ENCODE measurements around the gene SKIC8.
"Not testable (repeated sequence)": the region's sequence is repeated elsewhere in the genome, so short reads cannot be mapped to it uniquely, and the experiment has no call there.

Gene SKIC8

DNA sequence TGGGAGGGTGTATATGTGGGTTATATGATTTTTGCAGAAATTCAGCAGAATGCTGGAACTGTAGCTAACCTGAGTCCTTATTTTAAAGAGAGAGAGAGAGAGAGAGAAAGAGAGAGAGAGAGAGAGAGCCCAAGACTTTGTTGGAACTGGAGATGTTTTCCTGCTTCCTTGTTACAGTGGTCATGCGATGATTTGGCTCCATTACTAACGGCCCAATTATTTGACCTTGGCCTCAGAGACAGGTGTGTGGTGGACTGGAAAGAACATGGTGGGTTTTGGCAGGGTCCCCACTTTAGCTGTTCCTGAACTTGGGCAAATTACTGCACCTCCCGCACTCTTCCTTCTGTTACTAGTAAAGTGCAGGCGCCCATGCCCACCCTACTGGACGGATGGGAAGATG, 50.3 kb downstream of the SKIC8 start:
- DNase-seq: no peak

DNA sequence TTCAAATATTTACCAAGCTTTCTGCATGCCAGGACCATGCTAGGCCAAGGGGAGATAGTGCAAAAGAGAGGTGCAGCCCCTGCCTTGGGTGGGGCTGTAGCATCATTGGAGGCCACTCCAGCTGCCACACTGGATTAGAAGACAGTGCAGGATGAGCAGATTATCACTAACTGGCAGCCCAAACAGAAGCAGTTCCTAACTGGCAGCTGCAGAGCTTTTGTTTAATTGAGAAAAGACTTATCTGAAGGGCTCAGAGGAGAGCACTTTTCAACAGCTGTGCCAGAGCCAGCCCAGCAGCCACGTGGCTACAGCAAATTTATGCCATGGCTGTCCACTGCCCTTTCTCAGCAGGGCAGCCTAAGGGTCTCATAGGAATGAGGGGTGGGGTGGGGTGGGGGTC, 51.5 kb downstream of the SKIC8 start:
- peak; percentile 94 for DNase-seq

DNA sequence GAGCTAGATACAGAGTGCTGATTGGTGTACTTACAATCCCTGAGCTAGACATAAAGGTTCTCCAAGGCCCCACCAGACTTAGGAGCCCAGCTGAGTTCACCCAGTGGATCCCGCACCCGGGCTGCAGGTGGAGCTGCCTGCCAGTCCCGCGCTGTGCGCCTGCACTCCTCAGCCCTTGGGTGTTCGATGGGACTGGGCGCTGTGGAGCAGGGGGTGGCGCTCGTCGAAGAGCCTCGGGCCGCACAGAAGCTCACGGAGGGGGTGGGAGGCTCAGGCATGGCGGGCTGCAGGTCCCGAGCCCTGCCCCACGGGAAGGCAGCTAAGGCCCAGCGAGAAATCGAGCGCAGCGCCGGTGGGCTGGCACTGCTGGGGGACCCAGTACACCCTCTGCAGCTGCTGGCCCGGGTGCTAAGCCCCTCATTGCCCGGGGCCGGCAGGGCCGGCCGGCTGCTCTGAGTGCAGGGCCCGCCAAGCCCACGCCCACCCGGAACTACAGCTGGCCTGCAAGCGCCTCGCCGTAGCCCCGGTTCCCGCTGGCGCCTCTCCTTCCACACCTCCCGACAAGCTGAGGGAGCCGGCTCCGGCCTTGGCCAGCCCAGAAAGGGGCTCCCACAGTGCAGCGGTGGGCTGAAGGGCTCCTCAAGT, 53.3 kb downstream of the SKIC8 start:
- DNase-seq: not testable (repeated sequence)

DNA sequence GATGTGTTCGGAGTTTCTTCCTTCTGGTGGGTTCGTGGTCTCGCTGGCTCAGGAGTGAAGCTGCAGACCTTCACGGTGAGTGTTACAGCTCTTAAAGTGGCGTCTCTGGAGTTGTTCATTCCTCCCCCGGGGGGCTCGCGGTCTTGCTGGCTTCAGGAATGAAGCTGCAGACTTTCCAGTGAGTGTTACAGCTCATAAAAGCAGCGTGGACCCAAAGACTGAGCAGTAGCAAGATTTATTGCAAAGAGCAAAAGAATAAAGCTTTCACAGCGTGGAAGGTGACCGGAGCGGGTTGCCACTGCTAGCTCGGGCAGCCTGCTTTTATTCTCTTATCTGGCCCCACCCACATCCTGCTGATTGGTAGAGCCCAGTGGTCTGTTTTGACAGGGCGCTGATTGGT, 54.0 kb downstream of the SKIC8 start:
- DNase-seq: not testable (repeated sequence)

DNA sequence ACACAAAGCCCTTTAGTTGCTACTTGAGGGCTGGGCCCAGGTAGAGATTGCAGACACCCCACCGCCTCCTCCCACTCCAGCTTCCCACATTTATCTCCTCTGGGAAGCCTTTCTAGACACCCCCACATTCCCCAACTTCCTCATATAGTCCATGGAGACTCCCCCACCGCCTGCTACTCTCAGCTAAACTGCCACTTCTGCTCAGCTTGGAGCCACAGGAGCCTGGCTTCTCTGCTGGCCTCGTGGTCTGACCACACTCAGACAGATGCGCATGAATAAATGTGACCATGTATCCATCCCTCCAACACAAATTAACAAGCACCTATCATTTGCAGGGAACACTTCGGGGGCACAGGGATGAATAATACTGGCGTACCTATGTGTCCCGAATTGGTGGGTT, 54.5 kb downstream of the SKIC8 start:
- DNase-seq: peak; percentile 47

DNA sequence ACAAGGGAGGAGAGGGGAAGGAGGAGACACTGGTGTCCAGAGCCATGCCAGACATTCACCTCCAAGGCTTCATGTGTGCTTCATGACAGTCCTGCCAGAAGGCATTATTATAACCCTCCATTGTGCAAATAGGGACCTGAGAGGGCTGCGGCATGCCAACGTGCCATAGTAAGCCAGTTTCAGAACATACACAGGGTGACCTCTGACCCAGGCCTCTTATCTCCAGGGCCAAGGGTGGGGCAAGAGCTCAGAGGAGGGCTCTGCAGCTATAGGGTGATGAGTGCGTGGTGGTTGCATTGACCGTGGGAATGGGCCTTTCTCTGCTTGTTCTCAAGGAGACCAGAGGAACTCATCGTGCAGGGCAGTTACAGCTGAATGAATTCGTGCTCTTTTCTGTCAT, 55.3 kb downstream of the SKIC8 start:
- peak; percentile 65 for DNase-seq

DNA sequence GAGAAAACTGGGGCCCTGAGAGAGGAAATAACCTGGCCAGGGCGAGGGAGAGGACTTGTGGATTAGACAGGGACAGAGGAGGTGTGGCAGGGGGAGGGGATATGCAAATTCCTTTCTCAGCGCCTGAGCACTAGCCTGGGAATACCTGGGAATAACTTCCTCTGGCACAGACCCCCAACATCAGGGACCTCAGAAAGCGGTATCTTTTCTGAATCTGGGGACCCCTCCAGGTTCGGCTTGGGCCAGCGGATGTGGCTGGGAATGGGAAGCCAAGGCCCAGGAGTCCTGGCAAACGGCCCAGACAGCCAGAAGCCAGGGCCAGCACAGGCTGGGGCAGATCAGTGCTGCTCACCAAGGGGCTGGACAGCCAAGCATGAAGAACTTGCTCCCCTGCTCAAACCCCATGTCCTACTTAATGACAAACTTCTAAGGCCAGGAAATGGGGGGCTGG, 55.9 kb downstream of the SKIC8 start:
- DNase-seq: no peak

DNA sequence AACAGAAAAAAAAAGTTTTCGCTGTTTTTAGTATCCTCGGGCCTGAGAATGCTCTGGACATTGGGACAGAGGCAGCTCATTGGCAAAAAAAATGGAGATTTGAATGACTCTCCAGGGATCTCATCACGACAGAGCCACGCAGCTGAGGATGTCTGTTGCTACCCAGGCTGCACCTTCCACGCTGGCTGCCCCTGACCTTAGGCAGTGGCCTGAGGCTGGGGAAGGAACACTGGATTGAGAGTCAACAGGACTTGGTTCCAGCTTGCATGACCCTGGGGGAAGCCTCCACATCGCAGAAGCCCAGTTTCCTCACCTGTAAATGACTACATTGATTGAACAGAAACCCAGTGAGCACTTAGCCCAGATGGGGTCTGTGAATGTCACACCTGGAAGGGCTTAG, 56.4 kb downstream of the SKIC8 start:
- no peak for DNase-seq

DNA sequence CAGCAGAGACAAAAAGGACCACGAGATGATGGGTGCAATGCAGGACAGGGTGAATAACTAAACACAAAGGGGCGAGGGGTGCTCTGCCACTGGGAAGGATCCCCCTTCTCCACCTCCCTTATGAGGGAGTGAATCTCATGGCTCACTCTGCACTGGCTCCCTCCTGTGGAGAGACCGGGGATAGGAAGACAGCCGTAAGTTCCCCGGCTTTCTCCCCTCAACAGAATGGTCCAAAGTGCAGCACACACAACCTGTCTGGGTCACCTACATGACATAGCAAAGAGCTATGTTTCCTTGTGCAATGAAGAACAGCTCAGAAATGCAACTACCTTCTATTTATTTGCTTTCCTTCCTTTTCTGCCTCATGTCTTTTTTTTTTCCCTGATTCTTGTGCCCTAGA, 57.3 kb downstream of the SKIC8 start:
- peak; percentile 64 for DNase-seq

DNA sequence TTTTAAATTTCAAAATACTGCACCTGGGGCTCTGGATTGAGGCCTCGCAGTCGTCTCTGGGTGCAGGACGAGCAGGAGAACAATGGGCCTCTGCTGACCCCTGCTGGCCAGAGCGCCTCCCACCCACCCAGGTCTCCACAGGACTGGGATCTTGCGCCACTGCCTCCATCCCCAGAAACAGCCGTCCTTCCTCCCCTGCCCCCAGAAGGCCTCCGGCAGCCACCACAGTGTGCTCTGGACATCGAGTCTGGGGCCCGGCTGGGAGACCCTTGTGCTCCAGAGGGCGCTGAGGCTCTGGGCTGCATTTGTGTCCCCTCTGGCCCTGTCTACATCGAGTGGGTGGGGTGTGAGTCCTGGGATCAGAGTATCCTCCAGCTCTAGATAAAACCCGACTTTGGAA, 58.4 kb downstream of the SKIC8 start:
- DNase-seq: peak; percentile 90

DNA sequence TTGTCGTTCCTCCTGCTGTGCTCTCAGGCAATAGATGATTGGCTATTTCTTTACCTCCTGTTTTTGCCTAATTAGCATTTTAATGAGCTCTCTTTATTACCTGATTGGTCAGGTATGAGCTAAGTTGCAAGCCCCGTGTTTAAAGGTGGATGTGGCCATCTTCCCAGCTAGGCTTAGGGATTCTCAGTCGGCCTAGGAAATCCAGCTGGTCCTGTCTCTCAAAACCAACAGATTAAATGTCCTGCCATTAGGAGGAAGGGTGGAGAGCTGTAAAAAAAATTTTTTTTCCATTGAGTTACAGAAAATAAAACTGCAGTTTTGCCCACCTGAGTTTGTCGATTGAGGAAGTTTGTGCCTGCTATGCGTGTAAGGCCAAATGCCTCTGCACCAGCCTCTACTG, 59.6 kb downstream of the SKIC8 start:
- no peak for DNase-seq

DNA sequence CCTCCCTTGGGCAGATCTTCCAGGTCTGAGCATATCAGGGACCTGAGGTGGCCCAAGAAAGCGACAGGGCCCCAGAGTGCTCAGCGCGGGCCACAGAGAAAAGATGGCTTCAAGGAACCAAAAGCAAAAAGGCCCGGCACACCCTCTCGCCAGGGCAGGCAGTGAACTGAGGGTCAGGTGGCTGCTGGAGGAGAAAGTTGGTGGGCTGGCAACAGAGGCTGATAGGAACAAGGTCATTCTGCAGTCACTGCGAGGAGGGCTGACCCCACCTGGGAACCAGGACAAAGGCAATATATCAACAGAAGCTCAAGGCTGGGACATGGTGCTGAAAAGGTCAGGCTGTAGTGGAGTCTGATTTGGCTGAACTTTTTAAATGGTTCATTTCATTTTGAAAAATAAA, 62.3 kb downstream of the SKIC8 start:
- no peak for DNase-seq

DNA sequence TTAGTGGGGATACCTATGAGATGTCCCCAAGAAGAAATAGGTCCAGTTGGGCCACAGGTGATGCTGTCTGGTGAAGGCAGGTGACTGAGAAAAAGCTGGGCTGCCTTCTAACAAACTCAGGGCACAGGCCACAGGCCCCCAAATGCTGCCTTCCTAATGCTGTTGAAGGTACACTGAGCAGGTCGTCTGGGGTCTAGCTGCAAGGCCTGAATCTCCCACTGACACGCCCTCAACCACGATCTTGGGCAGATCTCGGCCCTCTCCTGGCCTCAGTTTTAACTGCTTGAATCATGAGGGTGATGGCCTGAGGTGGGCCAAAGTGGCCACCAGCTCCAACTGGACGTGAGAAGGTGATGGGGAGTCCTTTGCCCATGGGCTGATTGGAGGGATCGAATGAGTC, 62.9 kb downstream of the SKIC8 start:
- DNase-seq: no peak

DNA sequence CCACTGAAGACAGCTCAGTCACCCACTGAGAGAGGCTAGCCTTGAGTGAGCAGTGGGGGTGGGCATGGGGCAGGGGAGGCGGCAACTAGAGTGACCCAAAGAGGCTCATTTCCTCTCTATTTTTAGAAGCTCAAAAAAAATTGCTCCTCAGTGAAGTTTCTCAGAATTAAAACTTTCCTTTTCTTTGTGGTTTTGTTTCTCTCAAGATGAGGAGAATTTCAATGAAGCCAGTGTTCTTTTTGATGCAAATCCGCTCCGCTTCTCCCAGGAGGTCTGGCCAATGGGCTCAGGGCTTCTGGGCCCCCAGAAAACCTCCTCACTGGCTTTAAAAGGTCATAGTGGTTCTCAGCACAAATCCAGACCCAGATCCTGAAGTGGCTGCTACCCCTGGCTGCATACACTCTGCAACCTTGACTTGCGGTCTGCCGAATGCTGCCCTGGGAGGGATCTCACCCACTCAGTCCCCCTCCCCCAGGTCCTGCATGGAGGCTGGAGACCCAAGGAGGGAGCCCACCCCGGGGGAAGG, 64.8 kb downstream of the SKIC8 start, which contains the start of gene ACSBG1:
Gene ACSBG1 (minus strand): TSS at position 51 of the 526 bp plus-strand sequence. CDS start 64 bp downstream, outside the sequence.
- no peak for DNase-seq

DNA sequence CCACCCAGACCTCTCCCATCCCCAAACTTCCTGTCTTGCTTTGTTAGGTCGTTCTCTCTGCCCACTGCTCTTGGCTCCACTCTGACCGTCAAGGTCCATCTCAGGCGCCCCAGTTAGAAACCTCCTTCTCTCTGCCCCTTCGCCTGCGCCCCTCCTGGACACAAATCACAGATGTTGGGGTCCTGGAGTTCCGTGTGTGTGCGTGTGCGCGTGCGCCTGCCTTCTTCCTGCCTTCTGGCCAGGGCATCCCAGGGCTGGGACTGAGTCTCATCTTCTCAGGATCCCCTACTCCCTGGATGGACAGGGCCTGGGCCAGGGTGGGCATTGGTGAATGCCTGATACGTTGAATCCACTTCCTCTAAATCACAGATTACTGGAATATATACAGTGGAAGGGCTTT, 65.9 kb downstream of the SKIC8 start:
- DNase-seq: no peak
